DMS79 (cell line): ENCODE results near the gene CTRB1.
"Not testable (repeated sequence)": the region's sequence is repeated elsewhere in the genome, so short reads cannot be mapped to it uniquely, and the experiment has no call there.

Experiments
- DNase-seq: peaks from one replicate; lab custom pipeline; 2025; lab: John Stamatoyannopoulos, UW

CTRB1 gene

GRCh38 chr16:75204410-75204758 lies 14.4 kb upstream of the CTRB1 start:
- DNase-seq, result no peak

GRCh38 chr16:75204905-75205304 lies 13.9 kb upstream of the CTRB1 start:
- not testable (repeated sequence) for DNase-seq

DNA sequence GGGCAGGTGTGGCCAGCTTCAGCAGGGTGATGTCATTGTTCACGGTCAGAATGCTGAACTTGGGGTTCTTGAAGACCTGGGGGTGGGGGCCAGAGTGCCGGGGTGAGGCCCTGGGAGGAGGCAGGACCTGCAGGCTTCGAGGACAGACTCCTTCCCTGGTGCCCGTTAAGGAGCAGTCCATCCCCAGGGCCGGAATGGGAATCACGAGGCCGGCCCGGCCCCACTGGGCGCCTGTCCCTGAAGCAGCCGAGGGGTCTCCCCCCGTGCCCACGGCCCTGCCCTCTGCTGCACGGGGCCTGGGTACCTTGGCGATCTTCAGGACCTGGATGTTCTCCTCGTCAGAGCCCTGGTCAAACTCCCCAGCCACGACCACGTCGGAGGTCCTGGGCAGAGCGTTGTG lies 13.3 kb upstream of the CTRB1 start:
- not testable (repeated sequence) for DNase-seq

DNA sequence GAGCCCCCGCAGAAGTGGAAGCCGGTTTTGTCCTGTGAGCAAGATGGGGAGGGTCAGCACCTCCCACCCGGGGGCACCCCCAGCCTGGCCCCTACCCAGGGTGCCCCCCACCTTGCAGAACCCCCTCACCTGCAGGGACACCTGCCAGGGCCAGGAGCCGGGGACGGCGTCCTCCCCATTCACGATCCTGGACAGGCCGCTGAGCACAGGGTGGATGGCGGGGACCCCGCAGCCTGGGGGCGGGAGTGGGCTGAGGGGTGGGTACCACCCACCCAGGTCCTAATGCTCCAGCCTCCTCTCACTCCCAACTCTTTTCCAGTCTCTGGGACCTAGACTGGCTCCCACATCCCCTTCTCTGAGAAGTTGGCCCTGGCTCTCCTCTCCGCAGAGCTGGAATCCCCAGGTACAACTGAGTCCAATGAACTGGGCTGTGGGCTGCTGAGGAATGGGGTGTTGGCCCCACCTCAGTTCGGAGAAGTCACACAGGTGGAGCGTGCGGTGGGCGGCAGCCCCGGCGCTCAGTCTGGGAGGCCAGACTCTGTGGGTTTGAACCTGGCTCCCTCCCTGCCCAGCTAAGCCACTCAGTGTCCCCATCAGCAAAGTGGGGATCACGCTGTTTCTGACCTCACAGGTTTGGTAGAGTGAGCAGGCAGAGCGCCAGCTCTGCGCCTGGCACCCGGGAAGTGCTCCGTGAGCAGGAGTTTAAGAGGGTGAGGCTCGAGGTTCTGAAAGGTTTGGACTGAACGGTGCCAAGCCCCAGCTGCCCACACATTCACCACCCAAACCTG lies 12.6 kb upstream of the CTRB1 start:
- DNase-seq, result not testable (repeated sequence)

DNA sequence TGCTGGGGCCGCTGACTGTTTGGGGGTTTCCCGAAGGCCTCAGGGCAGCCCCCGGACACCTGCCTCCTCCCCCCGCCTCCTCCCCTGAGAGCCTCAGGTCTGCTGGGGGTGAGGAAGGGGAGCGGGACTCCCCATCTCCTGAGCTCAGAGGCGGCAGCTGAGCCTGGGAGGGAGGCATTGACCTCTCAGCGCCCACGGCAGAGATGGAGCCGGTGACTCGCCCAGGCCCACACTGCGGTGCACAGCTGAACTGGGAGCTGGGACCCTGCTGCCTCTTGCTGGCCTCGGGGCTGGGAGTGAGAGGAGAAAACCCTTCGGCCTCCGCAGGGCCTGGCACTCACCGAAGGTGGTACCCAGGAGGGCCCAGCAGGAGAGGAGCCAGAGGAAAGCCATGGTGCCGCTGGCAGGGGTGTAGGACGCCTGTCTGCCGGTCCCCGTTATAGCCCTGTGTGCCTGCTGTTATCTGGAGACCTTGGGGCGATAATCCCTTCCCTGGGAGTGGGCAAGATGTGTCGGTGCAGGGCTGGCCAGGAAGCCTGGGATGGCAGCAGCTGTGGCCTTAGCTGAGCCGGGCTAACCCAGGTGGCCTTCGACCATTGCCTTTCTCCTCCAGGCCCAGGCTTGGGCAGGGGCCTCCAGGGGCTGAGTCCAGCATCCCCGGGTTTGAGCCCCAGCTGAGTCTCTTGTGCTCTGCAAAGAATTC lies 11.9 kb upstream of the CTRB1 start, which contains the start of gene CTRB2:
Gene CTRB2 (minus strand): TSS at position 413 of the 703 bp plus-strand sequence. CDS start 20 bp downstream, at position 393.
- no peak for DNase-seq

GRCh38 chr16:75207831-75208230 lies 11.0 kb upstream of the CTRB1 start:
- no peak for DNase-seq

- DNase-seq, result no peak
These were observed 10.5 kb upstream of the CTRB1 start for GRCh38 chr16:75208242-75208825.

DNA sequence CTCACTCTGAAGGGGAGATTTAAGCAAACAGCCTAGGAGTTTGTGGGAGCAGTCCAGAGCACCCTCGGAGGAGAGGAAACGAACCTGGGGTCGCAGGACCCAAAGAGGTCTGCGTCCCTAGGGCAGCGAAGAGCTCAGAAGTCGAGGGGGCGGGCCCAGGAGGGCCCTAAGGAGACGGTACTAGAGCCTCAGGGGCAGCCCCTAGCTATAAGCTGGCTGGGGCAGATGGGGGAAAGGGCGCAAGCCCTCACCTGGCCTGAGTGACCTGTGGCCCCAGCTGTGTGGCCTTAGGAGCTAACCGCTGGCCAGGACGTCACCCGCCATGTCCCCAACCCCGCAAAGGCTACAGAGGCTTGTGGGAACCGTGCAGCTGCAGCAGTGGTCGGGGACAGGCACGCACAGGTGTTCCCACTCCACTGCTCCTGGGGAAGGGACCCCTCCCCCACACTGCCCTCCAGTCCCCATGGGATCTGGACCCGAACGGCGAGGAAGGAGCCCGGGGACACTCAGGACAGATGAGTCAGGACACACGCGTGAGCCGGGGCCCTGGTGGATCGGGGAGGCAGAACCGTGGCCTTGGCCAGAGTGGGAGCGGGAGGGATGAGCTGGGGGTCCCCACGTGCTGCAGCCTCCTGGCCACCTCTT lies 9.8 kb upstream of the CTRB1 start:
- DNase-seq, result no peak

GRCh38 chr16:75209514-75209913 lies 9.3 kb upstream of the CTRB1 start:
- DNase-seq, result not testable (repeated sequence)

GRCh38 chr16:75209944-75210343 lies 8.8 kb upstream of the CTRB1 start:
- no peak for DNase-seq

DNA sequence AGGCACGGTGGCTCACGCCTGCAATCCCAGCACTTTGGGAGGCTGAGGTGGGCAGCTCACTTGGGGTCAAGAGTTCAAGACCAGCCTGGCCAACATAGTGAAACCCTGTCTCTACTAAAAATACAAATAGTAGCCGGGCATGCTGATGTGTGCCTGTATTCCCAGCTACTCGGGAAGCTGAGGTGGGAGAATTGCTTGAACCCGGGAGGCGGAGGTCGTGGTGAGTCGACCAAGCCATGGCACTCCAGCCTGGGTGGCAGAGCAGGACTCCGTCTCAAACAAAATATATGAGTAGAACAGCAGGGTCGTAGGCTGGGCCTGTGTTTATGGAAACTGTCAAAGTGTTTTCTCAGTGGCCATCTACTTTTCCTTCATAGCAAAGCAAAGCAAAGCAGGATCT lies 7.5 kb upstream of the CTRB1 start:
- DNase-seq, result not testable (repeated sequence)

DNA sequence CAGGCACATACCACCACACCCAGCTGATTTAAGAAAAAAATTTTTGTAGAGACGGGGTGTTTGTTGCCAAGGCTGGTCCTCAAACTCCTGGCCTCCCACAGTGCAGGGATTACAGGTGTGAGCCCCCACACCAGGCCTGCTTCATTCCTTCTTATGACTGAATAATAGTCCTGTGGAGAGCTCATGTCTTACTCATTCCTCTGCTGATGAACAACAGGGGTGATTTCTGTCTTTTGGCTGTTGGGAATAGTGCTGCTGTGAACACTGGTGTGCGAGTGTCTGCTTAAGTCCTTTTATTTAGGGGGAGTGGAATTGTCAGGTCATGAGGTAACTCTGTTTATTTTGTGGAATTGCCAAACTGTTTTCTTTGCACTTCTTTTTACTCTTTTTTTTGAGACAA lies 2.7 kb upstream of the CTRB1 start:
- no peak for DNase-seq

GRCh38 chr16:75216576-75216975 lies 2.2 kb upstream of the CTRB1 start:
- no peak for DNase-seq

- DNase-seq, result no peak
These were observed 1.4 kb upstream of the CTRB1 start for GRCh38 chr16:75217389-75217851.

GRCh38 chr16:75219088-75219487 lies 300 bp downstream of the CTRB1 start:
- DNase-seq, result no peak

DNA sequence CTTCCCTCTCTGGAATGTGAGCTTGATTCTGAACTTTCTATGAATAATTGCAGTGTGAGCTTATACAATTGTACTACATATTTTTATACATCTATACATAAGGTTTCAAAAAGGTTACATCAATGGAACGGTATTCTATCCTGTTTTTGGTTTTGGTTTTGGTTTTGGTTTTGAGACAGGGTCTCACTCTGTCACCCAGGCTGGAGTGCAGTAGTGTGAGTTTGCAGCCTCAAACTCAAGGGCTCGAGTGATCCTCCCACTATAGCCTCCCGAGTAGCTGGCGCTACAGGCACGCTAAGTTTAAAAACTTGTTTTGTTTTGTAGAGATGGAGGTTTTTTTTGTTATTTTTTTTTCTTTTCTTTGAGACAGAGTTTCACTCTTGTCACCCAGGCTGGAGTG lies 1.1 kb downstream of the CTRB1 start:
- DNase-seq, result no peak

GRCh38 chr16:75222271-75222783 lies 3.5 kb downstream of the CTRB1 start:
- no peak for DNase-seq

GRCh38 chr16:75223129-75223528 lies 4.3 kb downstream of the CTRB1 start:
- not testable (repeated sequence) for DNase-seq

GRCh38 chr16:75224306-75225082 lies 5.7 kb downstream of the CTRB1 start:
- no peak for DNase-seq

DNA sequence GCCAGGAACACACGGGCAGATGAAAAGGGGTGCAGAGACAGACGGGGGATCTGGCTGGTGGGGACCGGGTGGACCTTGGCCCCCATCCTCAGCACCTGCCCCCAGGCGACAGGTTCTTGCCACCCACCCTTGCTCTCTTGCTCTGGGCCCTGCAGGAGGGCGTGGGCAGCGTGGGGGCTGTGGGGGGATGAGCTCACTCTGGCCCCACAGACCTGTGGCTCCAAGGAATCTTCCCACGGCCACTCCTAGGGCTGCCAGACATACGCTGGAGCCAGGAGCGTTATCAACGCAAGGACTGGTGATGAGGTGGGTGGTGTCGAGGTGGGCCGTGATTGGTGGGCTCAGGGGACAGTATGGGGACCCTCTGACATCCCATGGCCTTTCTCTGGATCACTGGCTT lies 6.3 kb downstream of the CTRB1 start:
- no peak for DNase-seq
